NCI-H82 (cell line): ENCODE data around the gene IRF8.

ENCODE experiments used
- DNase-seq: peaks from one replicate; lab custom pipeline; 2025; lab: John Stamatoyannopoulos, UW

The IRF8 gene

GRCh38 chr16:85913688-85914422 lies 14.9 kb downstream of the IRF8 start:
- DNase-seq, result no peak

GRCh38 chr16:85914423-85914794 lies 15.4 kb downstream of the IRF8 start:
- no peak for DNase-seq

DNA sequence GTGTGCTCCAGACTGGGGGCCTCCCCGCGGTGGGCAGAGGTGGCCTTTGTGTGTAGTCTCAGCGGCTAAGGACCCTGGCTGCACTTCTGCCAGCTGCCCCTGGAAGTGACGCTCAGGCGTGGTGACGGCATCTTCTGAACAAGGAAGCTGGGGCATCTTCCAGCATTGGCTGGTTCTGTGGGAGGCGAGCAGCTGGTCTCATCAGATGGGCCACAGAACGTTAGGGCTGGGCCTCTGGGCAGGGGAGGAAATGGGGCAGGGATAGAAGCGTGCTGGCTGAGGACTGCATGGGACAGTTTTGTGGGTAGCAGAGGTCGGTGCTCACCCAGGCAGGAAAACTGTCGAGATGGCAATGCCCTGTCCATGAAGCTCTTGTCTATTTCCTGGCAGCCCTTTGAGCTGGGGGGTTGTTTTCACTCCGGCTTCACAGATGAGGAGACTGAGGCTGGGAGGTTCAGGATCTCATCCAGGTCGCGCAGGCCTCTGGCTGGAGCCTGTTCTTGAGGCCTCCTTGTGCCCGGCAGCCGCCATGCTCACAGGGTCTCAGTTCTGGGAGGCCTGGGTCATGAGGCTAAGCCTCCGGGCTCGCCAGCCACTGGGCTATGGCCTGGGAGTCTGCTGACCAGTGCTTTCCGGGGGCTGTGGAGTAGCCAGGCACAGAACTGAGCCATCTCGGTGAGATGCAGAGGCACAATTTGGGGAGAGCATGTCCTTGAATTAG lies 16.3 kb downstream of the IRF8 start:
- DNase-seq, result no peak

GRCh38 chr16:85916141-85916890 lies 17.4 kb downstream of the IRF8 start:
- DNase-seq, result no peak

GRCh38 chr16:85917012-85917411 lies 18.1 kb downstream of the IRF8 start:
- DNase-seq, result no peak

- DNase-seq, result no peak
Observed at GRCh38 chr16:85917959-85918358, 19.0 kb downstream of the IRF8 start.

GRCh38 chr16:85918436-85918835 lies 19.5 kb downstream of the IRF8 start:
- no peak for DNase-seq

GRCh38 chr16:85919271-85920267 lies 20.6 kb downstream of the IRF8 start:
- no peak for DNase-seq

DNA sequence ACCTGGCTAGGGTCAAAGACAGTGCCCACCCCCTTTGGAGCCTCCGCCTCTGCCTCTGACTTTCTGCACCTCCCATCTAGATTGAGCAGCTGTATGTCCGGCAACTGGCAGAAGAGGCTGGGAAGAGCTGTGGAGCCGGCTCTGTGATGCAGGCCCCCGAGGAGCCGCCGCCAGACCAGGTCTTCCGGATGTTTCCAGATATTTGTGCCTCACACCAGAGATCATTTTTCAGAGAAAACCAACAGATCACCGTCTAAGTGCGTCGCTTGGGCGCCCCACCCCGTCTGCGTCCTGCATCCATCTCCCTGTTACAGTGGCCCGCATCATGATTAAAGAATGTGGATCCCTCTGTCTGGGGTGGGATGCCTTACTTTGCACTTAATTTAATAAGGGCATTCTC lies 22.1 kb downstream of the IRF8 start:
- no peak for DNase-seq

DNA sequence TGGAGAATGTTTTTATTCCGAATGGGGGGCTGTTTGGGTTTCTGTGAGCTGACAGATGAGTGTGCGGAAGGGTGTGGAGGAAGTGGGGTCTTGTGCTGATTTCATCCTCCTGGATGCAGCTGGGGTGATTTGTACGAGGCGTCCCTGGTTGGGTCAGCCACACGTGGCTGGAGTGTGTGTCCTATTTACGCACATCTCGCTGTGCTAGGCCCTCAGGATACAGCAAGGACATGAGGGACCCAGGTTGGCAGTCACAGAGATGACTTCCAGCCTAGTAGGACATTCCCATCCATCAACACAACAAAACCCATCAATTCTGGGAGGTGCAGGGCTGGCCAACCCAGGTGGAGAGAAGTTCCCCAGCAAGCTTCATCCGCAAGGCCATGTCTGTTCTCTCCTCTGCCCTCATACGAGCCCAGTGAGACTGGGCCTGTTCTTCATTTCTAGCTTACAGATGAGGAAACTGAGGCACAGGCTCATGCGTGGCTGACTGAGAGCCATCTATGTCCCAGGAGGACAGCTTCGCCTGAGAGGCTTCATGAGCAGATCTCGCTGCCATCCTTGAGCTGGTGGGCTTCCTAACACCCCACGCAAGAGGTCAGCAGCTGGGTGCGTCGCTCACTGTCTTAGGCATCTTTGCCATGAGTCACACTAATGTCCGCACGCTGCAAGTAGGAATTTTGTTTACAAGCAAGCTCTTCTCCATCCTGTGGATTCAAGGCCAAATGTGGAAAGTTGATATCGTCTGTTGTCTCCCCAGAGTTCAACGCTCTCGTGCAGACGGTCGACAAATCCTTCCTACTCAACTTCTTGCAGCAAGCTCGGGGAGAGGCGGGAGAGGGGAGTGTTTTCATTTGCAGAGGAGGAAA lies 24.4 kb downstream of the IRF8 start:
- DNase-seq, result no peak

DNA sequence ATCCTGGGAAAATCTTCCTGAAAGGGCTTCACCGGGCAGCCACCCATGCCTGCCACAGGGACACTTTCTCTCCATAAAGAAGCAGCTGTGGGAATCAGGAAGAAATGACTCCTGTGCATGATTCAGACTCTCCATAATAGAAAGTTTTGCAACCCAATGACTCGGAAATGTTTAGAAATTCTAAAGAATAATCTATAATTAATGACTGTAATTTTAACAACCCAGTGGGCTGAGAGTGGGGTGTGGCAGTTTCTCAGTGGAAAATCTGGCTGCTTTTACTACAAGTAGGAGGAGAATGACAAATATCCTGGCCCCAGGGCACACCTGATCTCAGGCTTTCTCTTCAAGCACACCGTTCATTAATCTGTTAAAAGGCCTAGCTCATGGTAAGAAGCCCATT lies 25.7 kb downstream of the IRF8 start:
- no peak for DNase-seq

GRCh38 chr16:85926370-85926769 lies 27.4 kb downstream of the IRF8 start:
- no peak for DNase-seq

DNA sequence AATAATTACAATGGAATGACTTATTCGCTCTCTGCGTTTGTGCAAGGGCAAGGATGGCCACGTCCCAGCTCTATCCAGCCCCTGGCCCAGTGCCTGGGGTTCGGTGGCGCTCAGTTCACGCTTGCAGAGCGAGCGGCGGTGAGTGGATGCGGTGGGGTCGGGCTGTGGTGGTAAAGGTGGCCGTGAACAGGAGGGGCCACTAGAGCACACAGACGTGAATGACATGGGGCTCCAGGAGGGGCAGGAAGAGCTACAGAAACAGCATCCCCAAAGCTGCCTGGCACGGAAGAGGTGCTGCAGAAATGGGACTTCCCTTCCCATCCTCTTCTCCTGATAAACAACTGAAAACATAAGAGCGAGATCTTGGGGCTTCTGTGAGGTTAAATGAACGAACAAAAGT lies 28.4 kb downstream of the IRF8 start:
- no peak for DNase-seq

DNA sequence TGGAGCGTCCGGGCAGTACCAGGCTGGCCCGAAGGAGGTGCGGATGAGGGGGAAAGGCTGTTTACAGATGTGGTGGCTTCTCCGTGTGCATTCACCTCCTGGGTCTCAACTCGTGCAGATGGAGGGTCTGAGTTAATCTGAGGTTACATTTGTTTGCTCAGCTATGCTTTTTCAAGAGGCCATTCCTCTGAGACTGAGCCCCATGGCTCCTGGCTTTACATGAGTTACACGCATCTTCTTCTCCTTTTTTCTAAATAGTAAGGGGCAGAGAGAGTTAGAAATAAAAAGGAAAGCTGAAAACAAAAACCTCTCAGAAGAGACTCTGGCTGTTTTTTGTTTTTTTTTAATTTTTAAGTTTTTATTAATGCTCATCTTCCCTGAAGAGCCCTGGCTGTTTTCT lies 29.0 kb downstream of the IRF8 start:
- DNase-seq, result no peak

DNA sequence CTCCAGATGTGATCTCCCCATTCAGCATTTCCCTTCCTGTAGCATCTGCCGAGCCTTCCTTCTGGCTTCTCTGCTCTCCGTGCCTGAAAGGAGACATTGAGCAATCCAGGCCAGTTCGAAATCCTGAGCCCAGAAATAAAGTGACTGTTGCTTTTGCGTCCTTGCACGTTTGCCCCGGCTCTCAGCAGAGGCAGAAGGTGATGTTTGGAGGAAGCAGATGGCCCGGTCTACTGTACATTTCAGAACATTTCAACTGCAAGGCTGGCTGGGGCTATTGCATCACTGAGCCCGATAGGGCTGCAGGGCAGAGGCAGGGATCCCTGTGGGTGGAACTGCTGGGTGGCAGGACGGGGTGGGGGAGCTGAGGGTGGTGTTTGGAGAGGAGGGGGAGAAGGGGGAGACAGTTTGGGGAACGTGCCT lies 29.4 kb downstream of the IRF8 start:
- no peak for DNase-seq

GRCh38 chr16:85929259-85929721 lies 30.3 kb downstream of the IRF8 start:
- no peak for DNase-seq

GRCh38 chr16:85930301-85930700 lies 31.3 kb downstream of the IRF8 start:
- DNase-seq, result no peak

GRCh38 chr16:85931596-85932402 lies 32.8 kb downstream of the IRF8 start:
- DNase-seq, result no peak

- DNase-seq, result no peak
Observed at GRCh38 chr16:85934210-85934609, 35.2 kb downstream of the IRF8 start.
